GM13977 (cell line): ENCODE results near the gene YAE1.
A peak's percentile ranks its signal among the peaks of the same experiment; 100 is the strongest.

Experiments used
- DNase-seq: peaks from one replicate; pipeline ENCODE4 v3.0.0; 2012; ENCODE audit warnings: low spot score
- CTCF ChIP-seq: IDR thresholded peaks from 2 replicates; pipeline ENCODE4 v1.5.1; 2012; ENCODE audit warnings: mild to moderate bottlenecking, control low read depth; ENCODE audit not compliant: insufficient read depth; ENCODE audit errors: extremely low read depth, missing control alignments
- in situ Hi-C: fragments of 300-500 bp; cut with MboI; formaldehyde crosslinking; loops from one replicate; pipeline ENCODE4 v1.12.0; 2022; ENCODE audit warnings: low sequenced_read_pairs, low pct_unique_long_range_greater_than_20kb, mixed read lengths, inconsistent platforms; ENCODE audit not compliant: unreplicated experiment

Gene YAE1

GRCh38 chr7:39583539-39583938 lies 17.3 kb downstream of the YAE1 start:
- in situ Hi-C loops, result loop anchor here (5.0 kb wide), 1 partner anchor 164 kb away; no protein-coding TSS in a partner anchor
- no peak for DNase-seq
- TF ChIP-seq CTCF, result no peak

GRCh38 chr7:39587393-39587792 lies 21.2 kb downstream of the YAE1 start:
- no peak for DNase-seq
- no peak for TF ChIP-seq CTCF
- in situ Hi-C loops, result no loop called here

- no peak for TF ChIP-seq CTCF
- in situ Hi-C loops, result no loop called here
- DNase-seq, result no peak
These were observed 22.2 kb downstream of the YAE1 start for GRCh38 chr7:39588416-39588815.

- no peak for TF ChIP-seq CTCF
- DNase-seq, result peak; percentile 42
- in situ Hi-C loops, result no loop called here
These were observed 23.3 kb downstream of the YAE1 start for GRCh38 chr7:39589323-39590111.

- in situ Hi-C loops, result no loop called here
- no peak for TF ChIP-seq CTCF
- no peak for DNase-seq
These were observed 26.4 kb downstream of the YAE1 start for GRCh38 chr7:39592586-39592985.

- TF ChIP-seq CTCF, result no peak
- in situ Hi-C loops, result no loop called here
- no peak for DNase-seq
These were observed 28.9 kb downstream of the YAE1 start for GRCh38 chr7:39594988-39595620.
